GM21360 (cell line): ENCODE measurements around the gene FBXO11.

Experiments
- ATAC-seq: cut with Tn5 transposase; IDR thresholded peaks from one replicate; pipeline ENCODE4 v1.9.1; 2021; ENCODE audit warnings: mild to moderate bottlenecking, moderate library complexity; ENCODE audit not compliant: unreplicated experiment

Gene FBXO11

DNA sequence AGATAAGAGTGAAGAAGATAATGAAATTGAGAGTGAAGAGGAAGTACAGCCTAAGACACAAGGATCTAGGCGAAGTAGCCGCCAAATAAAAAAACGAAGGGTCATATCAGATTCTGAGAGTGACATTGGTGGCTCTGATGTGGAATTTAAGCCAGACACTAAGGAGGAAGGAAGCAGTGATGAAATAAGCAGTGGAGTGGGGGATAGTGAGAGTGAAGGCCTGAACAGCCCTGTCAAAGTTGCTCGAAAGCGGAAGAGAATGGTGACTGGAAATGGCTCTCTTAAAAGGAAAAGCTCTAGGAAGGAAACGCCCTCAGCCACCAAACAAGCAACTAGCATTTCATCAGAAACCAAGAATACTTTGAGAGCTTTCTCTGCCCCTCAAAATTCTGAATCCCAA is 107.7 kb downstream of the FBXO11 start:
- no peak for ATAC-seq

DNA sequence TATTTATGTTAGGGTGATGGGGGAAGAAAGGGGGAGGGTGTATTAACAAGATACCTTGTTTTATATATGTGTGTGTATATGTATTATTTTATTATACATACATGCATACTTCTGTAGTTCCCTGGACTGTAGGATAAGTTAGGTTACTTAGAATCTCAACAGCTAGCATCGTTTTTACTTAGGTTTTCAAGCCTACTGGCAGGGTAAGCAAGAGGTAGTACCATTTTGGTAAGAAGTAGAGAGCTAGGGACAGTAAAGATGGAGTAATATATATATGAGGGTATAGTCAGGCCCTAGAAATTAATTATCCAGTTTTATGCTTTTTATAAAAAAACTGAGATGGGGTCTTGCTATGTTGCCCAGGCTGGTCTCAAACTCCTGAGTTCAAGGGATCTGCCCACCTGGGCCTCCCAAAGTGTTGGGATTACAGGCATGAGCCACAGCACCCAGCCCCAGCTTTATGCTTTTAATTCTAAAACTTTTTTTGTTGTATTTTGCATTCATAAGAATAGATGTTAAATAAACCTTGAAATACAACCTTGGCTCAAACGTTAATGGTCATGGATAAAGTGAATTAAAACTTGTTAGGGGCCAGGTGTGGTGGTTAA is 110.1 kb downstream of the FBXO11 start:
- no peak for ATAC-seq

DNA sequence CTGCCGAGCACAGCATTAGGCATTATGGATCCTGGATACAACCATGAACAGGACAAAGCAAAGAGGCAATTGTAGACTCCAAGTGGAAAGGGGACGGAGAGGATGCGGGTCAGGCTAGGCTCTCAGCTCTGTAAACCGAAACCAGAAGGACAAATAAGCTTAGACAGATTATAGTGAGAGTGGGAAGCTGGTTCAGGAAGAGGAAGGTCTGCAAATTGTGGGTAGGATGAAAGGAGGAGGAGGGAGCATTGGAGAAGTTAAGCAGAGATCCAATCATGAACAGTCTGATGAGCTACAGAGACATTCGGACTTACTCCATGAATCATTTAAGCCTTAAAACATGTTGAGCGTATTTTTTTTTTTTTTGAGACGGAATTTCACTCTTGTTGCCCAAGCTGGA is 120.3 kb downstream of the FBXO11 start:
- no peak for ATAC-seq

DNA sequence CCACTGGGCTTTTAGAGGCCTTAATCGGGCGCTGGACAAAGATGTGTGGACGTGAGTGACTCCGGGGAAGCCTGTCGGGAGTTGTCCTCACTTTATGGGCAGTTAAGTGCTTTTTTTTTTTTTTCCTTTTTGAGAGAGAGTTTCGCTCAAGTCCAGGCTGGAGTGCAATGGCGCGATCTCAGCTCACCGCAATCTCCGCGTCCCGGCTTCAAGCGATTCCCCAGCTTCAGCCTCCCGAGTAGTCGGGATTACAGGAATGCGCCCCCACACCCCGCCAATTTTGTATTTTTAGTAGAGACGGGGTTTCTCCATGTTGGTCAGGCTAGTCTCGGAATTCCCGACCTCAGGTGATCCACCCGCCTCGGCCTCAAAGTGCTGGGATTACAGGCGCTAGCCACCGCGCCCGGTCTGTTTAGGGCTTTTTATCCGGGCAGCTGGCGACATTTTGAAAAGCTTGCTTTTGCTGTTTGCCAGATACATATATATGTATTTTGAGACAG is 121.9 kb downstream of the FBXO11 start:
- ATAC-seq: no peak

DNA sequence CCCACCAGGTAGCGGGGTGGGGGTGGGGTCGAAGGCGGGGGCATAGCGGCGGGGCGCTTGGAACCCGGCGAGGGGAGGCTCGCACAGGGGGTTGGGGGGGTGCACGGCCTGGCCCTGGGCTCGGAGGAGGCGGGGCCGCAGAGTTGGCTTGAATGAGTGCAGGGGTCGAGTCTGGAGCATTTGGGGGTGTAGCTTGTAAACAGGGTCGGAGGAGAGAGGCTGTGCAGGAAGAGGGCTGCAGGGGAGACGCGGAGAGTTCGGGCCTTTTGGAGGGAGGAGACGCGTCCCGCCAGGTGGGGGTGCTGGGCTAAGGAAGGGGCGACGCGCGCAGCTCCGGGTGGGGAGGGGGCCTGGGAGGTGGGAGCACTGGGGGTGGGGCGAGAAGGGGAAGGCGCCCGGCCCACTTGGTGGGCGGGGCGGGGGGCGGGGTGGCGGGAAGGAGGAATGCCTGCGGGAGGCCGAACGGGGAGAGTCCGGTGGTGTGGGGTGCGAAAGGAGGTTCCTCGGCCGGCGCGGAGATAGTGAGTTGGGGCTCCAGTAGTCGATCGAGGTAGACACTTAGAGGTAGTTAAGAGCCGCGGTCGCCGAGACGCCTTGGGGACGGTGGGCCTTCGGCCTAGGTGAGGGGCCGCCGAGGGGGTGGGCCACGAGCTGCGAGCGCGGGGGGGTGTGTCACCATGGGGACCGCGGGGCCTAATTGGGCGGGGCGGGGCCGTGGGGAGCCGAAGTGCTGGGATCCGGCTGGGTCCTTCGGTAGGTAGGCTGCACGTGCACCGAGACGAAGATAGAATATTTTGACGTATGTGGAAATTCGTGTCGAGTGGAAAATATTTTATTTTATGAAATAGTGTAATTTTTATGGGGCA is 122.6 kb downstream of the FBXO11 start:
- peak; percentile 25 for ATAC-seq

DNA sequence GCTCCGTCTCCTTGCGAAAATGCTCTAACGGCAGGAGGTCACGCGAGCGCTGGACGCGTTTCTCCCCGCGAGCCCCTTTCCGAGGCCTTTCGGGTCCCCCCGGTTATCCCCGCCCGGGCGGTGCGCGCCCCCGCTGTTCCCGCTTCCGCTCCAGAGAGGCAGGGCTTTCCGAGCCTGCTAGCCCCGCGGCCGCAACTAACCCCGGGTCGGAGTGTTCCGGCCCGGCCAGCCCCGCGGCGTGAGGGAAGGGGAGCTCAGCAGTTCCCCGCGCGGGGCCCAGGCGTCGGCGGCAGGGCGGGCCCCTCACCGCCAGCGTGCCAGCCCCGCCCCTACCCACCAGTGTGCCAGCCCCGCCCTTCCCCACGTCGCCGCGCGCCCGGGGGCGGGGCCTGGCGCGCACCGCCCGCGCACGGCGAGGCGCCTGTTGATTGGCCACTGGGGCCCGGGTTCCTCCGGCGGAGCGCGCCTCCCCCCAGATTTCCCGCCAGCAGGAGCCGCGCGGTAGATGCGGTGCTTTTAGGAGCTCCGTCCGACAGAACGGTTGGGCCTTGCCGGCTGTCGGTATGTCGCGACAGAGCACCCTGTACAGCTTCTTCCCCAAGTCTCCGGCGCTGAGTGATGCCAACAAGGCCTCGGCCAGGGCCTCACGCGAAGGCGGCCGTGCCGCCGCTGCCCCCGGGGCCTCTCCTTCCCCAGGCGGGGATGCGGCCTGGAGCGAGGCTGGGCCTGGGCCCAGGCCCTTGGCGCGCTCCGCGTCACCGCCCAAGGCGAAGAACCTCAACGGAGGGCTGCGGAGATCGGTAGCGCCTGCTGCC is 123.4 kb downstream of the FBXO11 start, which contains the start of gene MSH6:
TSS of gene MSH6 (plus strand) at position 475 of the 815 bp plus-strand sequence. CDS start at position 564, 89 bp downstream.
- ATAC-seq: peak; percentile 74

DNA sequence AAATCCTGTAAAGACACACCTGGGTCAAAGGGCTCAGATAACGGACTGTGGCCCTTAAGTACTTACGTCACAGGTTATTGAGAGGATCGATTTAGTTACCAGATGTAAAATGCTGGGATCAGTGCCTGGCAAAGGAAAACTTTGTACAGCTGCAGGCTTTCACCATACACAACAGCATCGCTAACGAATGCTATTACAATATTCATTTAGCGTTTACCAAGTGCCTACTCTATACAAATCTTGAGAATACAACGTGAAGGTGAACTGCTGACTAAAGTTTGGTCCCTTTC is 124.0 kb downstream of the FBXO11 start:
- ATAC-seq: no peak

DNA sequence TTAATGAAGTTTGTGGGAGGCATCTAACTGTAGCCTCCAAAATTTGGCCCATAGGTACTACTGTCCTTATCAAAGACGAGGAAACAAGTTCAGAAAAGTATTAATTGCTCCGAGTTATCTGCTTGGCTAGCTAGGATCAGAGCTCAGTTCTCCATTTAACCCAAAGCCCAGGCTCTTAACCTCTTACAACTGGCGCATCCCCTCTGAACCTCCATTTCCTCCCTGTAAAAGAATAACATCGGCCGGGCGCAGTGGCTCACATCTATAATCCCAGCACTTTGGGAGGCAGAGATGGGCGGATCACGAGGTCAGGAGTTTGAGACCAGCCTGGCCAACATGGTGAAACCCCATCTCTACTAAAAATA is 126.9 kb downstream of the FBXO11 start:
- no peak for ATAC-seq

DNA sequence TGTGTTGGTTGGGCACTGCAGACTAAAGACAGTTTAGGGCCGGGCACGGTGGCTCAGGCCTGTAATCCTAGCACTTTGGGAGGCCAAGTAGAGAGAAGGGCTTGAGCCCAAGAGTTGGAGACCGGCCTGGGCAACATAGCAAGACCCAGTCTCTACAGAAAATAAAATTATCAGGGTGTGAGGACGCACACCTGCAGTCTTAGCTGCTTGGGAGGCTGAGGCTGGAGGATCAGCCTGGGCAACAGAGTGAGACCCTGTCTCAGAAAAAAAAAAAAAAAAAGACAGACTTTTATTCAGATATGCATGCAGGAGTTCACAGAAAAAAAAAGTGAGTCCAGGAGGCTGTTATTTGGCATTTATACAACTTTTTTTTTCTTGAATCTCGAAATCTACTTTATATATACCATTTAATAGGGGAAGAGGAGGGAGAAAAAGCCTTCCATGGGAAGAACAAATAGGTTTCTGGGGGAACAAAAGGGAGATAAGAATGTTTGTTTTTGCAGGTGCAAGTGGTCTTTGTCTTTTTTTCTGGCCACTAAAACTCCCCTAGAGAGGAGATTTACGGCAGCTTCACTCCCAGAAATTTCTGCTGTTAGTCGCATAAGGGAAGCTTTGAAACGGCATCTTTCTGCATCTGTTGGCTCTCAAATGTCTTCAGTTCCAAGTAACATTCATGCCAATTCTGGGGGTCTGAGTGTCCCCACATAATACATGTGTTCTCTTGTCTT is 127.4 kb downstream of the FBXO11 start:
- no peak for ATAC-seq

DNA sequence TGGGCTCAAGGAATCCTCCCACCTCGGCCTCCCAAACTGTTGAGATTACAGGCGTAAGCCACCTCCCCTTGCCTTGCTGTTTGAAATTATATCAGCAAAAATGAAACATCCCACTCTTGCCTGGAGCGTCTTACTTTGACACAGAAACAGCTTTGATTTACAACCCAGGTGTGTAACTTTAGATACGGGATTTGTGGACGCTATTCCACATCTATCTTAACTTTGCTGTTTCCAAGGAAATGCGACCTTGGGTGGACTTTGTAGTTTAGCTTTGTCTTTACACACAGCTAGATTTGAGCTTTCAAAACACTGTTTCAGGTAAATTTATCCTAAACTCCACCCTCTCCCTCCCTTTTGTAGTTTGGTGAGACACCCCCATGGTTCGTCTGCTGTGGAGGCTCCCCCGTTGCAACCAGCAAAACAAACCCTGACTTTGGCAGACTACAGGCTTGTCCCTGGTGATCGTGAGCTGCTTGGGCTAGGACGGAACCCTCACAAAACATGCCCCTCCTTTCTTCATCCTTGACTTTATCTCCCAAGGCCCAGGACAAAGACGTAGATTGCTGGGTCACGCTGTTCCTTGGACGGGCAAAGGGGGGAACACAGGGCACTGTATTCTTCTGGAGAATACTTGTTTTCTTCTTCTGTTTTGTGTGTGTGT is 128.9 kb downstream of the FBXO11 start:
- ATAC-seq: no peak

DNA sequence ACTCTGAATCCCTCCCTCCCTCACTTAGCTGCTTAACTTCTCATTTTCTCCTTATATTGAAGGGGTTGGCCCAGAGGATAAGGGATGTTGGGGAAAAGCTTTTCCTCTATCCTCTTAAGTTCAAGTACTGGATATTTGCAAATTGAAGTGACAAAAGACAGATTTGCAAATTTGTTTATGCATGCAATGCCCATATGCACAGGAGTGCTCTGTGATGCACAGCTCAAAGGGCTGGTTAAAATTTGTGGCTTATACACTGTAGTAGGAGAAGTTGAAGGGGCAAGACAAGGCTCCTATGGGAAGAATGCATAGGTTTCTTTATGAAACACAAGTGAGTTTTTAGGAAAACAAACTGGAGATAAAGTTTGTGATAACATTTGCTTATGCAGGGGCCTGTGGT is 131.7 kb downstream of the FBXO11 start:
- no peak for ATAC-seq

DNA sequence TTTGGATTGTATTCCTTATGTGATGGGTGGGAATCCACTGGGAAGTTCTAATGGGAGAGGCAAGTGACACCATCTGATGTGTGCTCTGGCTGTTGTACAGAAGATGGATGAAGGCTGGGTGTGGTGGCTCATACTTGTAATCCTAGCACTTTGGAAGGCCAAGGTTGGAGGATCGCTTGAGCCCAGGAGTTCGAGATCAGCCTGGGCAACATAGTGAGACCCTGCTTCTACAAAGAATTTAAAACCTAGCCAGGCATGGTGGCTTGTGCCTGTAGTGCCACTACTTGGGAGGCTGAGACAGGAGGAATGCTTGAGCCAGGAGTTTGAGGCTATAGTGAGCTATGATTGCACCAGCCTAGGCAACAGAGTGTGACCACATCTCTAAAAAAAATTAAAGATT is 134.0 kb downstream of the FBXO11 start:
- ATAC-seq: no peak

DNA sequence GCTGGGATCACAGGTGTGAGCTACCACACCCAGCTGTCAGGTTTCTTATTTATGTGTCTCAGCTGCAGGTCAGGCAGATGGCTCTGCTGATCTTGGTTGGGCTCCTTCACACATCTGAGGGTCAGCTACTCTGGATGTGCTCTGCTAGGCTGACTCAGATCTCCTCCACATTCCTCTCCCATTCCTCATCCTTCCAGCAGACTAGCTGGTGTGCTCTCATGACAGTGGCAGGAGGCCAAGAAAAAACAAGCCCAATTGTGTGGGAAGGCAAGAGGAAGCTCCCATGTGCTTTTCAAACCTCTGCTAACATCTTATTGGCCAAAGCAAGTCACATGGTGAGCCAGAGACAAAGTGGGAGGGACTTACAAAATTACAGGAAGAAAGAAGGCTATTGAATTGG is 135.1 kb downstream of the FBXO11 start:
- ATAC-seq: no peak

DNA sequence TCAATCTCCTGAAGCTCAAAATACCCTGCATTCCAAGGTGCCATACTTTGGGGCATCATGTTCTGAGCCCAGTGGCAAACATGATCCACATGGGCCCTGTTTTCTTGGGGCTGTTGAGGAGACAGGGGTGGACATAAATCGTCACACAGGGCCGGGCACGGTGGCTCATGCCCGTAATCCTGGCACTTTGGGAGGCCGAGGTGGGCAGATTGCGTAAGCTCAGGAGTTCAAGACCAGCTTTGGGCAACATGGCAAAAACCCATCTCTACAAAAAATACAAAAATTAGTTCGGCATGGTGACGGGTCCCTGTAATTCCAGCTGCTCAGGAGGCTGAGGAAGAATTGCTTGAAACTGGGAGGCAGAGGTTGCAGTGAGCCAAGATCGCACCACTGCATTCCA is 137.0 kb downstream of the FBXO11 start:
- ATAC-seq: no peak

DNA sequence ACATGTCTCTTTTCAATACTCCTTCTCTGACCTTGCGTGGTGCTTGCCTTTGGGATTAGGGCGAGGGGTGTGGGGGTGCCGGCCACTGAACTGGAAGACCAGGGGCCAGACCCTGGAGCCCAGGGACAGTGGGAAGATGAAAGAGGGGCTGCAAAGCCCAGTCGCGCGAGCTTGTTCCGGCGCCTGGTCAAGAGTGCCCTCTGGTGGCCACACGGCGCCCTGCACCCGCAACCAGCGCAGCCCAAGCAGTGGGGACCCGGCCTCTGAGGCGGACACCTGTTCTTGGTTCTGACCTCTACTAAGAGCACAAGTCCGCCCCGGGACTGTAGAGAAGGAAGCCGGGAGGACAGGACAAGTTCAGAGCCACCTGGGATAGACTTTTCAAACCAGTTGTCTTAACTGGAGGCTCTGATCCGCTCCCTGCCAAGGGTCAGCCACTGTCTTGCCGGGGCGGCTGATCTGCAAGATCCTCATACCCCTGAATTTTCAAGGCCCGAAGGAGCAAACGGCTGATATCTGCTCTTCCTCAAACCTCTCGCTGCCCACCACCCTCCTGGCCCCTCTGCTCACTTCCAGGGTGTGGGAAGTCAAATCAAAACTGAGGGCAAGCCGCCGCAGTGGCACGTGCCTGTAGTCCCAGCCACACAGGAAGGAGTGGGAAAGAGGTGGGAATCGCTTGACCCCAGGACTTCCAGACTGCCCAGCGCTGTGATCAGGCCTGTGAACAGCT is 138.3 kb downstream of the FBXO11 start:
- peak; percentile 66 for ATAC-seq

DNA sequence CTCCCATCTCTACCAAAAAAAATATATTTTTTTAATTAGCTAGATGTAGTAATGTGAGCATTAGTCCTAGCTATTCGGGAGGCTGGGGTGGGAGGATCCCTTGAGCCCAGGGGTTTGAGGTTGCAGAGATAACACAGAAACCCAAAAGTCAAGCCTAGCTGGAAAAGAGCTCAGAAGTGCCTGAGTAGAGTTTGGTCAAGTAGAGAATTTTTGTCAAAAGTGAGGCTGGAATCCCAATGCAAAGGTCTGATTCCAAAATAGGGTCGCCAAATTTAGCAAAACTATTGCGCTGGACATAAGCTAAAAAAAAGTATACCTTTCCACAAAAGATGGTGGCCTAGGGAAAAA is 138.8 kb downstream of the FBXO11 start:
- ATAC-seq: no peak

DNA sequence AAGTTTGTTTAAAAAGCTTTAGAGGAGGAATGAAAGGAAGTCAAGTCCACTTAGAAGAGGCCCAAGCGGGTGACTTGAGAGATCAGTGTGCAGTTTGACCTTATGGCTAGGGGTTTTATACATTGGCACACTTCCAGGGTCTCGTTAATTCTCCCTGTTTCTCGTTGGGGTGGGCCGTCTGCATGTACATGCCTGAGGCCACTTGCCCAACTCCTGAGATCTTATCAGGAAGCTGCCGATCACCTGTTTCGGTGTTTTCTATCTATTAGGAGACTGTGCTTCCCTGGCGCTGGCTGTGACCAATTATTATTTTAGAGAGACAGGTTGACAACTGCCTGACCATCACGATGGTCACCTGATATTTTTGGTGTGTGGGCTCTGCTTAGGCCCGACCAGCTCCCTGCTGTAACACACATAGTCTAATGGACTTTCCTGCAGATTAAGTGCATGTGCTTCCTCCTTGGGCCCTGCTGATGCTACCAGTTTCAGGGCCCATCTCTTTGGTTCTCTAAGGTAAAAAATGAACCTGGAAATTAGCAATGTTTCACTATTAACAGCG is 154.4 kb downstream of the FBXO11 start:
- ATAC-seq: peak; percentile 32

DNA sequence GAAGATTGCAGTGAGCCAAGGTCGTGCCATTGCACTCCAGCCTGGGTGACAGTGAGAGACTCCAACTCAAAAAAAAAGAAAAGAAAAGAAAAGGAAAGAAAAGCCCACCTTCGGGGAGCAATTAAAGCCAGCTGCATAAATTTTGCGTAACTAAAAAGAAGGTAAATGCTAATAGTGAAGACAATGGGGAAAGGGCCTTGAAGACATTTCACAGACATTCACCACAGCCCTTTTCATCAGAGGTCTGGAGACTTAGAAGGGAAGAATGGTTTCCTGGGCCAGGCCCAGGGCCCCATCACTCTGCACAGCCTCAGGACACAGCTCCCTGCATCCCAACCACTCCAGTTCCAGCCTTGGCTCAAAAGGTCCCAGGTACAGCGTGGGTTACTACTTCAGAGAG is 158.4 kb downstream of the FBXO11 start:
- ATAC-seq: no peak

DNA sequence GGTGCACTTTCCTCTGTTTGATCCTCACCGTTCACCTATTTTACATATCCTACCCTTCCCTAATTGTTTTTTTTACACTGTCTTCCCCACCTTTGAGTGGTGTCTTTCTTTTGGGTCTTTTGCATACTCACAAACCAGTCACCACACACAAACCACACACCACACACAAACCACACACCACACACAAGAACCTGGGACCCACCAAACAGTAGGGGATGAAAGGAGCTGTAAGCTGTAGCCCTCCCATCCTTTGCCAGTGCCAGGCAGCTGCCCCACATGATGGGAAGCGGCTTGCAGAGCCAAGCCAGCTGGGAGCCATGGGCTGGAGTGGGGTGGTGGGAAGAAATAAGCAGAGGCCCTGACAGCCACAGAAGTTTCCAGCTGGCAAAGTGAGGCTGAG is 162.2 kb downstream of the FBXO11 start:
- no peak for ATAC-seq

DNA sequence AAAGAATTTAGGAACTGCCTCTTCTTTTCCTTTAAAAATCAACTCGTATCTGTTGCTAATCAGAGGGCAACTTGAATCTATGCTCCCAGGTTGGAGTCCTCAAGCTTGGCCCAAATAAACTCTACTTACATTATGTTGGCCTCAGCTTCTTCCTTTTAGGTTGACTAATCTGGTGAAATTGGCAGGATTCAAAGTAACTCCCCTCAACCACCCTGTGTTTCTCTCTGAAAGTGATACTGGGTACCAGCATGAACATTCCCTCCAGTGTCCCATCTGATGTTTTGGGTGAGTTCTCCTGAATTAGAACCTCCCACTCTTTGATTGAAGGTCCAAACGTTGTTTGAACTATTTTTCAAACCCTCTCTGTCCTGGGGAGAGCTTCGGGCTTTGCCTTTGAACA is 164.7 kb downstream of the FBXO11 start:
- ATAC-seq: no peak
